GM12878 (cell line): Measurements from ENCODE around the gene HIF3A. TPM values are rescaled to one million over a fixed set of nuclear protein-coding genes. Genes with fewer than 3 reads are reported as not detected.

Source experiments
- ATAC-seq: fragments of 200-7000 bp; cut with Tn5 transposase; 3 replicates; pipeline ENCODE4 v1.9.1; 2020; ENCODE audit warnings: mild to moderate bottlenecking, moderate library complexity
- BruUV-seq: library from RNA; stranded (reverse); fragments of 400-500 nt; replicated peaks from 2 replicates; lab custom pipeline; 2021; lab: Mats Ljungman, UMichigan
- CTCF ChIA-PET: fragments of 300-600 bp; sonication (Branson Sonifier 250); formaldehyde crosslinking; extraction: SDS; loops from one replicate; lab custom pipeline; 2021; ENCODE audit warnings: inconsistent platforms; lab: Yijun Ruan, JAX
- POLR2A ChIA-PET: fragments of 350-600 bp; formaldehyde crosslinking; extraction: SDS; loops from one replicate; lab custom pipeline; 2021; ENCODE audit warnings: inconsistent platforms; lab: Charles Lee
- RAD21 ChIA-PET: fragments of 300-600 bp; sonication (Branson Sonifier 250); formaldehyde crosslinking; loops from one replicate; lab custom pipeline; 2023; ENCODE audit warnings: antibody characterized with exemption; ENCODE audit not compliant: unreplicated experiment; lab: Charles Lee
- SMC1A ChIA-PET: fragments of 300-600 bp; sonication (Branson Sonifier 250); formaldehyde crosslinking; loops from one replicate; lab custom pipeline; 2023; ENCODE audit not compliant: unreplicated experiment, uncharacterized antibody; lab: Charles Lee
- DNase-seq: peaks from one replicate; pipeline ENCODE4 v3.0.0-alpha.2; 2011; ENCODE audit warnings: low read depth, low spot score
- FAIRE-seq: peaks from 3 replicates; lab custom pipeline; 2011; peaks lifted over from hg19 to GRCh38; lab: Jason Lieb, UNC
- H2AFZ ChIP-seq: 2 replicates; pipeline ENCODE4 v1.6.0; 2011; ENCODE audit warnings: low read depth, low read length, control low read depth; ENCODE audit not compliant: control insufficient read depth
- H3K27ac ChIP-seq: 2 replicates; pipeline ENCODE4 v1.5.1; 2011; ENCODE audit warnings: control low read depth; ENCODE audit not compliant: control insufficient read depth, insufficient read depth
- H3K27me3 ChIP-seq, 2 experiments: replicated peaks in 1 of 2; 2 replicates each; pipeline versions ENCODE4 v1.6.0 to v1.6.1; 2011; ENCODE audit warnings: low read length in 1 of 2; ENCODE audit not compliant: control insufficient read depth in 2 of 2, insufficient read depth in 2 of 2
- H3K36me3 ChIP-seq, 2 experiments: 2 replicates each; pipeline ENCODE4 v1.5.1; 2011; ENCODE audit warnings: low read length in 1 of 2; ENCODE audit not compliant: control insufficient read depth in 2 of 2, insufficient read depth in 2 of 2
- H3K4me1 ChIP-seq: 2 replicates; pipeline ENCODE4 v1.6.1; 2011; ENCODE audit warnings: mild to moderate bottlenecking, low read length, moderate library complexity, mixed read lengths; ENCODE audit not compliant: control insufficient read depth, insufficient read depth
- H3K4me2 ChIP-seq: 2 replicates; pipeline ENCODE4 v1.6.0; 2011; ENCODE audit warnings: control low read depth; ENCODE audit not compliant: control insufficient read depth, insufficient read depth
- H3K4me3 ChIP-seq: fragments of 200-600 bp; sonication (generic); 2 replicates; pipeline ENCODE4 v1.5.1; 2016
- H3K79me2 ChIP-seq: 2 replicates; pipeline ENCODE4 v1.6.0; 2011; ENCODE audit warnings: low read length; ENCODE audit not compliant: control insufficient read depth, insufficient read depth
- H3K9ac ChIP-seq: 2 replicates; pipeline ENCODE4 v1.8.0; 2011; ENCODE audit warnings: low read length, control low read depth, mixed read lengths; ENCODE audit not compliant: control insufficient read depth, insufficient read depth
- H3K9me3 ChIP-seq: replicated peaks from 3 replicates; pipeline ENCODE4 v1.5.1; 2011; ENCODE audit warnings: mild to moderate bottlenecking, low read length; ENCODE audit not compliant: control insufficient read depth, insufficient read depth
- H4K20me1 ChIP-seq: 2 replicates; pipeline ENCODE4 v1.6.0; 2011; ENCODE audit not compliant: control insufficient read depth, insufficient read depth
- ATF7 ChIP-seq: fragments of 450-650 bp; IDR thresholded peaks from 2 replicates; pipeline ENCODE4 v1.6.1; 2016; ENCODE audit warnings: low read depth, mild to moderate bottlenecking
- GABPA ChIP-seq: IDR thresholded peaks from 2 replicates; pipeline ENCODE4 v1.6.1; 2014; ENCODE audit warnings: antibody characterized with exemption, low read depth, mild to moderate bottlenecking, inconsistent platforms
- LARP7 ChIP-seq: fragments of 450-650 bp; IDR thresholded peaks from 2 replicates; pipeline ENCODE4 v1.6.1; 2017; ENCODE audit warnings: mild to moderate bottlenecking
- RB1 ChIP-seq: fragments of 450-650 bp; formaldehyde crosslinking; IDR thresholded peaks from 2 replicates; pipeline ENCODE4 v1.6.1; 2017; ENCODE audit warnings: mild to moderate bottlenecking, borderline replicate concordance
- RFX5 ChIP-seq: IDR thresholded peaks from 2 replicates; pipeline ENCODE4 v1.6.1; 2011; ENCODE audit warnings: low read depth, low read length, improper control_type of control experiment
- ZNF384 ChIP-seq: IDR thresholded peaks from 2 replicates; pipeline ENCODE4 v1.6.1; 2012; ENCODE audit warnings: low read depth, mild to moderate bottlenecking, low read length, improper control_type of control experiment, borderline replicate concordance
- WGBS: methylation state at CpG from one replicate; pipeline ENCODE4 v1.1.6; 2016; ENCODE audit warnings: low lambda C conversion rate; ENCODE audit not compliant: insufficient replicate concordance, insufficient coverage; ENCODE audit errors: missing lambda C conversion rate; 5-methylcytosine and 5-hydroxymethylcytosine counted together
- in situ Hi-C: fragments of 300-500 bp; cut with MboI; formaldehyde crosslinking; loops from 9 replicates; pipeline ENCODE4 v1.14.3; 2018; ENCODE audit warnings: mixed read lengths
- intact Hi-C: fragments of 100-400 bp; cut with micrococcal nuclease; formaldehyde crosslinking; loops from one replicate; pipeline ENCODE4 v1.14.2; 2022; ENCODE audit not compliant: unreplicated experiment
- polyA plus RNA-seq, 11 experiments: library from polyadenylated mRNA; depleted of rRNA in 4 of 11; unstranded in 6 of 11; stranded (reverse) in 5 of 11; fragments of >200 nt; fragmentation: Nextera tagmentation in 4 of 11; fragmentation: Illumina TruSeq in 1 of 11; extraction: Ambion mirVana in 4 of 11; extraction: Trizol in 1 of 11; gene quantifications; 1 replicate in 1 of 11; 2 replicates in 10 of 11; pipeline versions ENCODE4 v1.2.1 to v1.2.3, GENCODE V29; 2011 to 2016; ENCODE audit warnings: inconsistent platforms in 2 of 11, missing spikeins in 2 of 11, low read depth in 1 of 11
- total RNA-seq, 4 experiments: library from RNA; depleted of rRNA in 3 of 4; stranded (reverse); fragments of >200 nt in 3 of 4; fragmentation: Illumina TruSeq in 1 of 4; extraction: Trizol in 1 of 4; gene quantifications; 2 replicates each; pipeline versions ENCODE4 v1.2.1 to v1.2.3, GENCODE V29; 2013 to 2021
- TF ChIP-seq, protein P1 (sequence below): IDR thresholded peaks from 2 replicates; pipeline ENCODE4 v1.6.1; 2011; ENCODE audit warnings: low read depth, mild to moderate bottlenecking, low read length, moderate library complexity, borderline replicate concordance; ENCODE audit errors: extremely low read depth
- TF ChIP-seq, protein P2 (sequence below): IDR thresholded peaks from 2 replicates; pipeline ENCODE4 v1.6.1; 2011; ENCODE audit warnings: borderline replicate concordance, low read depth, mild to moderate bottlenecking, moderate library complexity, mixed read lengths, low read length; ENCODE audit not compliant: insufficient read depth; ENCODE audit errors: extremely low read length

Gene HIF3A
- total and polyA plus RNA-seq, 10 of the 15 experiments (the other 5 are each of a cell fraction or from before 2014, with no cell fraction given): 0.03 to 0.20 (median 0.06) TPM; not detected in 5

DNA sequence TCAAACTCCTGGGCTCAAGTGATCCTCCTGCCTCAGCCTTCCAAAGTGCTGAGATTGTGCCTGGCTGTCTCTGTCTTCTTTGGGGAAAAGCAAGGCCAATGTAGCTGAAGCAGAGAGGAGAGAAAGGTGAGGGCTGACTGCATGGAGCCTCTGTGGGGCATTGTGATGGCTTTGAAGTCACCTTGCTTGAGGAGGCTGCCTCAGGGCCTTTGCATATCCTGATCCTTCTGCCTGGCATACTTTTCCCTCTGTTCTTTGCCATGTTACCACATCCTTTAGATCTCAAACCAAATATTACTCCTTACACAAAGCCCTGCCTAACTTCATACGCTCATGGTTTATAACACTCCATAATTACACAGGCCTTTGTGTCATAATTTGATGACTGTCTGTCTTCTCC is 40.6 kb downstream of the HIF3A start:
- BruUV-seq: no TSS peak
- no peaks in the 10 kb centered on the region for H3K79me2 ChIP-seq
- no peak overlapping the region for H2AFZ ChIP-seq
- TF ChIP-seq GABPA: no peak
- no peak for TF ChIP-seq ATF7
- no peak for TF ChIP-seq ZNF384
- TF ChIP-seq, protein P1, sequence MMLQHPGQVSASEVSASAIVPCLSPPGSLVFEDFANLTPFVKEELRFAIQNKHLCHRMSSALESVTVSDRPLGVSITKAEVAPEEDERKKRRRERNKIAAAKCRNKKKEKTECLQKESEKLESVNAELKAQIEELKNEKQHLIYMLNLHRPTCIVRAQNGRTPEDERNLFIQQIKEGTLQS: no peak
- no peak for TF ChIP-seq RFX5
- TF ChIP-seq, protein P2, sequence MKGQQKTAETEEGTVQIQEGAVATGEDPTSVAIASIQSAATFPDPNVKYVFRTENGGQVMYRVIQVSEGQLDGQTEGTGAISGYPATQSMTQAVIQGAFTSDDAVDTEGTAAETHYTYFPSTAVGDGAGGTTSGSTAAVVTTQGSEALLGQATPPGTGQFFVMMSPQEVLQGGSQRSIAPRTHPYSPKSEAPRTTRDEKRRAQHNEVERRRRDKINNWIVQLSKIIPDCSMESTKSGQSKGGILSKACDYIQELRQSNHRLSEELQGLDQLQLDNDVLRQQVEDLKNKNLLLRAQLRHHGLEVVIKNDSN: no peak
- no peak for TF ChIP-seq RB1
- TF ChIP-seq LARP7: no peak
- DNase-seq (no peak), FAIRE-seq (no peak), ATAC-seq (no peak)
- no peaks in the 10 kb centered on the region; a peak in 1 of 4 replicates for H3K27me3 ChIP-seq
- ChIA-PET RAD21 (no interaction called here), SMC1A (no interaction called here), POLR2A (no interaction called here), CTCF (no interaction called here)
- no peak overlapping the region for H3K4me2 ChIP-seq
- 79% methylated on average over 1 of the region's 1 CpG for WGBS
- H3K27ac ChIP-seq: no peak overlapping the region
- H4K20me1 ChIP-seq: no peaks in the 10 kb centered on the region
- intact Hi-C loops: no loop called here
- H3K4me1 ChIP-seq: no peaks in the 10 kb centered on the region
- H3K9me3 ChIP-seq: no peaks in the 10 kb centered on the region
- H3K36me3 ChIP-seq: no peaks in the 10 kb centered on the region
- H3K4me3 ChIP-seq: no peak overlapping the region
- no peak overlapping the region for H3K9ac ChIP-seq
- in situ Hi-C loops: no loop called here
